ENCODE data around the gene REV3L. TPM values are rescaled to one million over a fixed set of nuclear protein-coding genes. Genes with fewer than 3 reads are reported as not detected.

The REV3L gene
- total RNA-seq, 1 experiment from 2014 or later = 12.8 TPM

GRCh38 chr6:111464184-111464583, 18.8 kb downstream of the REV3L start:
- no peak overlapping the region for H3K4me2 ChIP-seq (ENCODE audit: low read length)
- no peak for ATAC-seq
- POLR2A ChIA-PET = no interaction called here

More at GRCh38 chr6:111464184-111464583, 18.8 kb downstream of the REV3L start:
- peaks cover 7 to 9% of the 10 kb centered on the region in 2 experiments for H3K4me1 ChIP-seq (ENCODE audit: control insufficient read depth in 1 of 2, insufficient read depth in 2 of 2, low read length in 2 of 2)
- ChIA-PET RAD21 (ENCODE audit: low non-redundant PET in 1 of 2, low total read pairs in 2 of 2, uncharacterized antibody in 2 of 2, unreplicated experiment in 2 of 2) (no interaction called here), CTCF (no interaction called here)
- intact Hi-C loops (cut with micrococcal nuclease) = no loop called here
- H3K36me3 ChIP-seq (ENCODE audit: control insufficient read depth in 1 of 2, insufficient read depth in 2 of 2, low read length in 2 of 2) = no peaks in the 10 kb centered on the region
- H3K9me3 ChIP-seq (ENCODE audit: control insufficient read depth in 1 of 2, insufficient read depth in 1 of 2, low read depth in 1 of 2, low read length in 2 of 2) = no peaks in the 10 kb centered on the region
- no peak overlapping the region for H3K4me3 ChIP-seq (replicated peaks in 1 of 2; ENCODE audit: low read depth in 1 of 2, low read length in 2 of 2)
- no TSS peak for BruUV-seq (replicated peaks)
- TF ChIP-seq SRF (IDR thresholded peaks at IDR 0.05; ENCODE audit: low read depth) (no peak), SIN3A (IDR thresholded peaks at IDR 0.05; ENCODE audit: low read depth) (no peak), CTCF (IDR thresholded peaks at IDR 0.05 in 2 of 3, conservative IDR thresholded peaks at IDR 0.05 in 1 of 3; ENCODE audit: borderline replicate concordance in 1 of 3, insufficient read depth in 1 of 3, low read depth in 2 of 3, low read length in 2 of 3) (no peak), ELF1 (IDR thresholded peaks at IDR 0.05; ENCODE audit: borderline replicate concordance, low read depth) (no peak), ZFX (IDR thresholded peaks at IDR 0.05) (no peak), SP1 (IDR thresholded peaks at IDR 0.05; ENCODE audit: low read depth) (no peak), JUND (IDR thresholded peaks at IDR 0.05) (no peak)
- H3K27me3 ChIP-seq (ENCODE audit: insufficient read depth, low read length) = no peaks in the 10 kb centered on the region
- no peak overlapping the region for H3K9ac ChIP-seq (ENCODE audit: low read length)
- H4K20me1 ChIP-seq (ENCODE audit: insufficient read depth) = no peaks in the 10 kb centered on the region
- DNase-seq (ENCODE audit: low read depth, low spot score) = no peak
- H2AFZ ChIP-seq (ENCODE audit: low read depth, low read length, poor library complexity, severe bottlenecking) = no peak overlapping the region
- H3K9me2 ChIP-seq (ENCODE audit: insufficient read depth) = no peaks in the 10 kb centered on the region
- peaks cover 54% of the 10 kb centered on the region for H3K79me2 ChIP-seq (ENCODE audit: insufficient read depth, low read length)
- H3K27ac ChIP-seq (ENCODE audit: low read depth, low read length) = no peak overlapping the region
